ENCODE data around the gene NIT2.
"Not testable (repeated sequence)": the region's sequence is repeated elsewhere in the genome, so short reads cannot be mapped to it uniquely, and the experiment has no call there.

Gene NIT2

DNA sequence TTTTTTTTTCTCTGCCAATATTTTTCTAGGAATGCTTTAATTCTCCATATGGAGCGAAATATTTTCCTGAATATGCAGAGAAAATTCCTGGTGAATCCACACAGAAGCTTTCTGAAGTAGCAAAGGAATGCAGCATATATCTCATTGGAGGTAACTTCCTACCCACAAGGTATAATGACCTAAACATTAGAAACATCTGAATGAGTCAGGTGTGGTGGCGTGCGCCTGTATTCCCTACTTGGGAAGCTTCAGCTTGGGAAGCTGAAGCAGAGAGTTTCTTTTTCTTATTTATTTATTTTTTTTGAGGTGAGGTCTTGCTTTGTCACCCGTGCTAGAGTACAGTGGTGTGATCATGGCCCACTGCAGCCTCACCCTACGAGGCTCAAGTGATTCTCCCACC is 5.2 kb downstream of the NIT2 start:
- no peak for DNase-seq

DNA sequence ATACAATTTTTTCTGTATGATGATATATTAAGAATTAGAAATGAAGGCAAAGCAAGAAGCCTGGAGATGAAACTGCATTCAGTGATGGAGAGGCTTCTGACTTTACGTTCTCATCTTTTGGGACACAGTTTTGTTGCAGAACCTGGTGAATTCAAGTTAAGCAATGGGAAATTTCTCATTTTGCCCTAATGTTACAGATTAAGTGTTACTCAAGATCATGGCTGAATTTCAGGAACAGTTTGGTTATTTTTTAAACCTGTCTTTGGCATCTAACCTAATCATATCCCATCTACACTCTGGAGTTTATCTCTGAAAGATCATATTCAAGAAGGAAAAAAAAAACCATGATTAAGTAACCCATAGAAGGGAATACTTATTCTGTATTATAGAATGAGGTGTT is 6.0 kb downstream of the NIT2 start:
- DNase-seq, result no peak

DNA sequence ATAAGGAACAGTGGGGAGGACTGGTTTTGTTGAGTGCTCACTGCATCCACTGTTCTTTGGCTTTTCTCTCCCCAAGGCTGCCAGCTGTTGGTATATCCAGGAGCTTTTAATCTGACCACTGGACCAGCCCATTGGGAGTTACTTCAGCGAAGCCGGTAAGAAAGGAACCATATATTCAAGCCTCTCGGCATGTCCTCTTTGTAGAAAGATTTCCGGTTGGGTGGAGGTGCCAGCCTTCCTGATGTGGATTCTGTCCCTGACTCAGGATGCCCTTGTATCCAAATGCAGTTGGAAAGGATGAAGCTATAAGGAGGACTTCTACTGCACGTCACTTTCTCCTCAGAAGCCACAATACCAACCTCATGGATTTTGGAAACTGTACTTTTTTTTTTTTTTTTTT is 14.2 kb downstream of the NIT2 start:
- no peak for DNase-seq

DNA sequence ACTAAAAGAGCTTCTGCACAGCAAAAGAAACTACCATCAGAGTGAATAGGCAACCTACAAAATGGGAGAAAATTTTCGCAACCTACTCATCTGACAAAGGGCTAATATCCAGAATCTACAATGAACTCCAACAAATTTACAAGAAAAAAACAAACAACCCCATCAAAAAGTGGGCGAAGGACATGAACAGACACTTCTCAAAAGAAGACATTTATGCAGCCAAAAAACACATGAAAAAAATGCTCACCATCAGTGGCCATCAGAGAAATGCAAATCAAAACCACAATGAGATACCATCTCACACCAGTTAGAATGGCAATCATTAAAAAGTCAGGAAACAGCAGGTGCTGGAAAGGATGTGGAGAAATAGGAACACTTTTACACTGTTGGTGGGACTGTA is 17.2 kb downstream of the NIT2 start:
- DNase-seq, result not testable (repeated sequence)

DNA sequence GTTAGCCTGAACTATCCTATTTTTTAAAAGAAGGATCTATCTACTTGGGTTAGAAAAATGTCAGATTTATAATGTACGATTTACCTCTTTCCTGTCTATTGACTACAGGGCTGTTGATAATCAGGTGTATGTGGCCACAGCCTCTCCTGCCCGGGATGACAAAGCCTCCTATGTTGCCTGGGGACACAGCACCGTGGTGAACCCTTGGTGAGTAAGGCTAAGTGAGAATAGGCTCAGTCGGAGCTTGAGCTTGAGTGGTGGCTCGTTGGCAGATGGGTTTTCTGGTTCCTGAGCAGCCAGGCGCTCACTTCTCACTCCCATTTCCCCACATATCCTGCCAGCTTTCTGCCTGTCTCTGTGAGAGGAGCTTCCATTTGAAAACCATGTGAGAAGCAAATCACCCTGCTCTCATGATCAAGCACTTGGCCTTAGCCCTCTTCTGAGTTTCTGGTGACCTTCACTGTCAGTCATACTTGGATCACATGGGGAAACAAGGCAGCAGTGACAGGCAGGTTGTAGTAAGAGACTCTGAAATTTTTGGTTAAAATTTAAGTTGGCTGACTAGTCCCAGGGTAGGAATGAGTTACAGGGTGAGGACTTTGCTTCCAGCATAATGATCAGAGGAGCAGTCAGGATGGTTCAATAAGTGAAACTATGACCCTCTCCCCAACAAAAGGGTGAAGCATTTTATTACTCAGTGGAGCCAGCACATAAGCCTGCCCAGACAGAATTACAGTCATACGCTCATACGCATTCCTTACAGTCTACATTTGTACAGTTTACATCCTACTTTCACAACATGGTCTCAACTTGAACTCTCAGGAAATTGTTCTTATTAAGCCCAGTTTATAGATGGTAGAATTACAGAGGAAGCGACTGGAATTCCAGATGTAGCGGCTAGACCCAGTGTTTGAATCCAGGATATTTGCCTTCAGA is 18.0 kb downstream of the NIT2 start:
- DNase-seq, result no peak

DNA sequence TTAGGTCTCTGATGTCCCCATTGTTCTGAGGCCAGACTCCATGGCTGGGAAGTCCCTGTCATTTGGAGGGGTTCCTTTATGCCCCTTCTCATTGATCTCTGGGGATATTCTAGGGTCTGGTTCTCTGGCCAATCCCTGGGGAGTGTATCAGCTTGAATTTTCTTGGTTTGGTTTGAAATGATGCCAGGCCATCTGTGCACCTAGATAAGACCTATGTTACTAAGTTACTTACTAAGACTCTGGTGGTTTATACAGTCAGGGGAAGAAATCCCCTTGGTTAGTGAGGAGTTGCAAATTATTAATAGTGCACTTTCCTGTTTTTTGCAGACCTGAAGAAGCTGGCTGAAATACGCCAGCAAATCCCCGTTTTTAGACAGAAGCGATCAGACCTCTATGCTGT is 20.3 kb downstream of the NIT2 start:
- no peak for DNase-seq

DNA sequence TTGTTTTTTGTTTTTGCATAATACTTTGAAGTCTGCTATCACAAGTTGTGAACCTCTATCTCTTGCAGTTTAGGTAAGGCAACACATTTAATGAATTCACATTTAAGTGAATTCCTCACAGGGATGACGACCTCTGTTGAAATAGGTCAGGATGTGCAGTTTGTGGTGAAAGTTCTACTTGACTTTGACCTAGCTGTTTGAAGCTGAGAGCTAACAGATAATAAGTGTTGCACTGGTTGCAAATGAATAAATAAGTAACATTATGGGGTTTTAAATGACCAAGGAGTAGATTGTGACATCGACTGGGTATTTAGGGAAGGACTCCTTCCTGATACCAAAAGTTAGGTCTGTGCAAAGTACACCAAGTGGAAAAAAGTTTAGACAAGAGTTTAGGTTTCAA is 23.9 kb downstream of the NIT2 start:
- no peak for DNase-seq

DNA sequence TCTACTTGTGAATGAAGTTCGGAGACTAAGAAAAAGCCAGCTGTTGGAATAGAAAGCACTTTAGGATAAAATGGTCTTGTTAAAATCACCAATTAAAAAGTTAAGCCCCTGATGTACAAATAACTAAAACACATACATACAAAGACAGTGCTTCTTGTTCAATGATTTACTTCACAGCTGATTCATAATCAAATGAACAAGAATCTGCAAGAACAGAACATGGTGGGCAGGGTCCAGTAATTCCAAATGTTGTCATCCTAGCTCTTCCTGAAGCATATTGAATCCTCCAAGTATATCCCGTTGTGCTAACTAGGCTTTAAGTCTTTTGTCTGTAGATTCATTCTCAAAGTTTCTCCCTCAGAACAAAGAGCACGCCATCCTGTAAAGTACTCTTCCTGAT is 24.5 kb downstream of the NIT2 start:
- DNase-seq, result no peak

DNA sequence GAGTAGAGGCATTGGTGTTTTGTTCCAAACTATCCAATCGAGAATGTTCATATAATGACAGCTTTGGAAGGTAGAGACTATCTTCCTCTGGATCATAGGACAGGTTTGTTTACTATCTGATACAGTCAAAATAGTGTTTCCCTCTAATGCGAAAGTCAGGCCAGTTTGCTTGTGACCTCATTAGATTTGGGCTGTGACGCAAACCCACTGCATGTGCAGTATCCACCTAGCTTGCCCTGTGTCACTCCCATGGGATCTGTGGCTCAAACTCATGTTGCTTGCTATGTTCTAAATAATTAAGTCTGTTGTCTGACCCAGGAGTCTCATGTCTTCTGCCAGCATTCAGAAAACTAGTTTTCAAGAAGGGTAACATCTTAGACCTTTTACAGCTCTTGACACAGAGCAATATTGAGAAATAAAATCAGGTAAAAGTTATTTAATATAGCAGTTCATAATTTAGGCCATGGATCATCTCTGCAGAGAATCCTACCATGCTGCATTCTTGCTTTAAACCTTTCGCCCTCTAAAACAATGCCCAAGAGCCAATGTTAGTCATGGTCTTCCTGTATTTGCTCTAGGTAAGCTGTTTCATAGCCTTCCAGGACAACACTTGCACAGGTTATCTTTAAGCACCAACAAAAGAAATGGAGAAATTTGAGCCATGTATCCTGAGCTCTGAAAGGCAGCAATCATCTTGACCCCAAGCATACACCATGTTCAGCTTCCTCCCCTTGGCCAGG is 26.4 kb downstream of the NIT2 start:
- no peak for DNase-seq

DNA sequence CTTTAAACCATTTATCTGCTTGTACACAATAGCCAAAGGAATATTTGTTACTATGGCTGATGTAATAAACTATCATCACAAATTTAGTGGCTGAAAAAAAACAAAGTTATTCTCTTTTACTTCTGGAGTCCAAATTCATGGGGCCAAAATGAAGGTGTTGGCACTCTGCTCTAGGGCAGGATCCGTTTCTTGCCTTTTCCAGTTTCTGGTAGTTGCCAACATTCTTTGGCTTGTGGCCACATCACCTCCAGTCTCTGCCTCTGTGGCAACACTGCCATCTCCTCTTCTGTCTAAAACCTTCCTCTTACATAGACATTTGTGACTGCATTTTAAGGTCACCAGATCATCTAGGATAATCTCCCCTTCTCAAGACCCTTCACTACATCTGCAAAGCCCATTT is 27.3 kb downstream of the NIT2 start:
- no peak for DNase-seq

DNA sequence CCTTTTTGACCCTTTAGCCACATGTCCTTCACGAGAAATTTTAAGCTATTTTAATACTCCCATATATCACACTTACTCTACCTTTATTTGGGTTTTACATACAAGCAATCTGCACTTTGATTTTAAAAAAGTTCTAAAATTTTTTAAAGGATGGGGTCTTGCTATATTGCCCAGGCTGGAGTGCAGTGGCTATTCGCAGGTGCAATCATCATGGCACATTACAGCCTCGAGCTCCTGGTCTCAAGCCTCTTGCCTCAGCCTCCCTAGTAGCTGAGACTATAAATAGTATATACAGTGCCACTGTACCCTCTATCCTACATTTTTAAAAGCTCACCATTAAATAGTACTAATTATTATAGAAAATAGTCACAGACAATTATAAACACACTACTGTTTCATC is 29.9 kb downstream of the NIT2 start:
- DNase-seq, result no peak

DNA sequence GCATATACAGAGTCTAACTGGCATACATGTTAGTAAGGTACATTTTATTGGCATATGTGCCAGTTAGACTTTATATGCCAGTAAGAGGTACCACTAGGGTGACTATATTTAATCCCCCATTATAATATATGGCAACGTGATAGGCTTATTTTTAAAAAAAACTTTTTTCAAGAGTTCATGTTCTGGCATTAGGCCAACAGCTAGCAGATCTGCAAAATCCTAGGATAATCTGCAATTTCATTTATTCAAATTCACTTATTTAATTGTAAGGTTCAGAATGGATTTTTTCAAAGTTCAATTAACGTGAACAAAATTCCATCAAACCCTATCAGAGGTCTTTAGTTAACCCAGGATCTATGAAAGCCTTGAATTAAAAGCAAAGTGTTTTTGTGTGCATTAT is 31.9 kb downstream of the NIT2 start:
- DNase-seq, result no peak

DNA sequence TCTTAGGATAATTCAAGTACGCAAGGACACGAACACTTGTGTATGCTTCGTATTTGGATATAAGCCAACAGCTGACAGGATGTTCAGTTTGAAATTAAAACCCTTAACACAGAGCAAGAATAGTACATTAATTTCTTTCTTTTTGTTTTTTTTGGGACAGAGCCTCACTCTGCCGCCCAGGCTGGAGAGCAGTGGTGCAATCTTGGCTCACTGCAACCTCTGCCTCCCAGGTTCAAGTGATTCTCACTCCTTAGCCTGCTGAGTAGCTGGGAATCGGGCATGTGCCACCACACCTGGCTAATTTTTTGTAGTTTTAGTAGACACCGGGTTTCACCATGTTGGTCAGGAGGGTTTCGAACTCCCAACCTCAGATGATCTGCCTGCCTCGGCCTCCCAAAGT is 33.9 kb downstream of the NIT2 start:
- no peak for DNase-seq

DNA sequence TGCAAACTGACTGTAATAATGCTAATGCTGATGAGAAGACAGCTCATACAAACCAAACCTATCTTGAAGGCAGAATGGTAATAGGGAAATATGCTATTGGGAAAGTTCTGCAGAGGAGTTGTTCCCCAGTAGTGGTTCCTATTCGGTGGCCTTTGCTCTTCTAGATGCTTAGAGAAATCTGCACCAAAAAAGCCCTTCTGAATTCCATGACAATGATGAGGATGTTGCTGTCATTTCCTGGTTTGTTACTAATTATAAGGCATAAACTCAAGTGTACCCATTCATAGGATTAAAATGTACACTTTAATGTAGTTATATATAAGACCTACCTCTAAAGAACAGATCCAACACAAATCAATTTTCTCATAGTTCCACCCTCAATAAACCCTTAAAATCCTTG is 36.2 kb downstream of the NIT2 start:
- no peak for DNase-seq

DNA sequence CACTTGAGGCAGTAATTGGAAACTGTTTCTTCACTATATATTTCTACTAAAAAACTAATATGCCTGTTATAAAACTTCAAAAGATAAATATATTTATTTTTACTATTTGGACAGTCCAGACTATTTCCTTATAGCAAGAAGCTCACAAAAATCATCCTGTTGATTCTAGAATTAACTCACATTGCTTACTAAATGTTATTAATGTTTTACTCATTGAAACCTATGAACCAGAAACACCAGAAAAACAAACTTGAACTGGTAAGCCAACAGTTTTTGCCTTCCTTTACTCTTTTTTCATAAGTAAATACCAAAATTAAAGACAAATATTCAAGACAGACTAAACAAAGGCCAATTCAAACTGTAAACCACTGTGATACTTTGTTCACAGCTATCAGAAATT is 40.0 kb downstream of the NIT2 start:
- DNase-seq, result no peak

DNA sequence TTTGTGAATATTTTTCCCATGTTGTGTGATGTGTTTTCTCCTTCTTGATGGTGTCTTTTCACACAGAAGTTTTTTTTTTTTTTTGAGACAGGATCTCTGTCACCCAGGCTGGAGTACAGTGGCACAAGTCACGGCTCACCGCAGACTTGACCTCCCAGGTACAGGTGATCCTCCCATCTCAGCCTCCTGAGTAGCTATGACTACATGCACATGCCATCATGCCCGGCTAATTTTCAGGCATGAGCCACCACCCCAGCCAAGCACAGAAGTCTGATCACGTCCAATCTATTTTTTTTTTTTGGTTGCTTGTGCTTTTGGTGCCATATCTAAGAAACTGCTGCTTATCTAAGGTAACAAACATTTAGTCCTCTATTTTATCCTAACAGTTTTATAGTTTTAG is 41.7 kb downstream of the NIT2 start:
- no peak for DNase-seq

DNA sequence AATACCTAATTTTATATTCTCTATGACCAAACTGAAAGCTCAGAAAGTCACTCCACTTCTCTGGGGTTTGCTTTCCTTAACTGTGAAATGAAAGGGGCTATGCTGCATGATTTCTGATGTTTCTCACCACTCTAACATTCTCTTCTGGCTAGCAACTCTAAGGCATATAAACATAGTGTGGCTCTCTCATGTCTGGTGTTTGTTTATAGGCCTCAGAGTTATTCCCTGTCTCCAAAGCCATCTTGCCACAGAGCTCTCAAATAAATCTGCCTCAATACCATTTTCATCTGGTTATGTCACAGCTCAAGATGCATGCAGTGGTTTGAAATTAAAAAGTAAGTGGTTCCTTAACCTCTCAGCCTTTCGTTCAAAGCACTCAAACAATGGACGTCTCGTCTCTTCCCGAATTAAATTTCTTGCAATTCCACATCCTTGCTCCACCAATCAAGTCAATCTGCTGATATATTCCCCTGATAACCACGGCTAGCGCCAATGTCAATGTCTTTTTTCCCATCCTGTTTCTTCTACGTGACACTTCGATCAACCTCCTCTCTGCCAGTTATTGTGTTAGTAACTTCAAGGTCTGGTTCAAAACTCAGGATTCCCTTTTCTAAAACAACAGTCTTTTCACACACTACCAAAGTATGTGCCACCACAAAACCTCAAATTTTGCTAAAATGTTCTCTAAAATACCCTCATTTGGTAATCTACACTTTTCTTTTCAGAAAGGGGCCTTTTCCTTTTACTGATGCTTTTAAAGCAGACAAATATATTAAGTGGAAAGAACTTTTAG is 50.4 kb downstream of the NIT2 start:
- DNase-seq, result no peak

DNA sequence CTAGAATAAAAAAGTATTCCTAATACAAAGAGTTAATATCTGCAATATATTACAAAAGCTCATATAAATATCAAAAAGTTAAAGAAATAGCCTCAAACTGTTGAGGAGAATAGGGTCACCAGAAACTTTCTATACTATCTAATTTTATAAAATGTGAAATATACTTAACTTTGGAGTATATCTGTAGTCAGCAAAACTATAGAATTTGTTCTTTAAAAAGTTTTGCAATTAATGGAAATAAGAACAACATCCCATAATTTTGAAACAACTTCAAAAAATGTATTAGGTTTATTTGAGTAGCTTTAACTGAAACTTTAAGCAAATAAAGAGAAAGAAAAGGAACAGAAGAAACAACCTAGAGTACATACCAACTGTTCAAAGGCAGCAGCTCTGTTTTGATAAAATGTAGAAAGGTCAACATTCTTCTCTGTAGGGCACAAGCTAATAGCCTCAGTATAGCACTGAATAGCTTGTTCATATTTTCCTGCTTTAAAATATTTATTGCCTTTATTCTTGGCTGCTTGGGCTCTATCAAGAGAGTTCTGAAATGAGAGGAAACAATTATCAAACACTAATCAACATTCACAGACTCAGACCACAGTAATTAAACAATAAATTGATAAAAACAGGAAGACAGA is 52.0 kb downstream of the NIT2 start:
- no peak for DNase-seq

DNA sequence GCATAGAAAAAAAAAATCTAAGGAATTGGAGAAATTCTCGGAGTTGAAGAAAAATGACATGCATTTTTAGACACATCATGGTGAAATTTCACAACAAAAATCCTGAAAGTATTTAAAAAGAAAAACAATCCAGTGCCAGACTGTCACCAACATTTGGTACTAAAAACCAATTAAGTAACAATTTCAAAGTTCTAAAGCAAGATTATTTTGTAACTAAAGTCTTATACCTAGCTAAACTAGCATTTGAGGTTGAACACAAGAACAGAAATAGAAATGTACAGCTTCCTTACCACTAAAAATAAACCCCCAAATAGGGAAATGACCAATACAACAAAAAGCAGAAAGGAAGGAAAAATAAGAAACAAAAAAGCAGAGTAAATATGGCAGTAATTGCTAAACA is 54.5 kb downstream of the NIT2 start:
- DNase-seq, result no peak

DNA sequence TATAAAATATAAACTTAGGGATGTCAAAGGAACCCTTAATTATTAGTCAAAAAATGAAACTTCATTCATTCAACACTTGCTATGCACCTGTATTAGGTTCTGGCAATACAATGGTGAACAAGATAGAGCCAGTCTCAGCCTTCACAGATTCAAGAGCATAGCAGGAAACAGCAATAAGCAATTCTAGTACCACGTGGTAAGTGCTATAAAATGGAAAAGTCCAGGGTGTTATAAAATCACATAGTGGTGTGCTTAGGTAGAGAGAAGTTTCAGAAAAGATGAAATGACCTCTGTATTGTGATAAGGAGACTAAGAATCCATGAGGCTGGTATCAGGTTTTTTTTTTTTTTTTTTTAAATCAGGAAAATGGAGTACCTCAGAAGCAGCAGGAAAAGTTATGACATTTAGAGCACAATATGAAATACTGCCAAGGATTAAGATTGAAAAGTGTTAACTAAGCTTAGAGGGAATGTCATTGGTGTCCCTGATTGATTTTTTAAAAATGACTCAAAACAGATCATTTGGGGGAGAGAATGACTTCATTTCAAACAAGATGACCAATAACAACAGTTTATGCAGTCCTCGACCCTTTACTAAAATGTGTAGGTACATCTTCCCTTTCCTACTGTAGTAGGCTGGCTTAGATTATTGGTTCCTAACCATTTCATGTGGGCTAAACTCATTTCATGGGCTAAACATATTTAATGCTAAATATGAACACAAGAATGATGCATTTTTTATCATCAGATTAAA is 61.3 kb downstream of the NIT2 start:
- DNase-seq, result no peak

DNA sequence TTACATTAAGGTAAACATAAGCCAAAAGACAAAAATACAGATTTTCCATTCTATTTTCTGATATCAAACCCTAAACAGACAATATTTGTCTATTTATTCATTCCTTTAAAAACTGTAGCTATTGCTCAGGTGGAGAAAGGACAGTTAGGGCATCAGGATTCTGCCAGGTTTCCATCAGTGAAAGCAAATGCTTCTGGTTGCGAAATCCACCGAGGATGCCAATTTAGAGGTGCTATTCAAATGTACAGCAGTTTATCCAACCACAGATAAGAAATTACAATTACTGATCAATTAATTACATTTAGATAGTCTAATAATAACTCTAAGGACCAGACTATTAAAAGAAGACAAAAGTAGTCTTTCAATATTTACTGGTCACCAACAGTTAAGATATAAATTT is 62.4 kb downstream of the NIT2 start:
- no peak for DNase-seq

DNA sequence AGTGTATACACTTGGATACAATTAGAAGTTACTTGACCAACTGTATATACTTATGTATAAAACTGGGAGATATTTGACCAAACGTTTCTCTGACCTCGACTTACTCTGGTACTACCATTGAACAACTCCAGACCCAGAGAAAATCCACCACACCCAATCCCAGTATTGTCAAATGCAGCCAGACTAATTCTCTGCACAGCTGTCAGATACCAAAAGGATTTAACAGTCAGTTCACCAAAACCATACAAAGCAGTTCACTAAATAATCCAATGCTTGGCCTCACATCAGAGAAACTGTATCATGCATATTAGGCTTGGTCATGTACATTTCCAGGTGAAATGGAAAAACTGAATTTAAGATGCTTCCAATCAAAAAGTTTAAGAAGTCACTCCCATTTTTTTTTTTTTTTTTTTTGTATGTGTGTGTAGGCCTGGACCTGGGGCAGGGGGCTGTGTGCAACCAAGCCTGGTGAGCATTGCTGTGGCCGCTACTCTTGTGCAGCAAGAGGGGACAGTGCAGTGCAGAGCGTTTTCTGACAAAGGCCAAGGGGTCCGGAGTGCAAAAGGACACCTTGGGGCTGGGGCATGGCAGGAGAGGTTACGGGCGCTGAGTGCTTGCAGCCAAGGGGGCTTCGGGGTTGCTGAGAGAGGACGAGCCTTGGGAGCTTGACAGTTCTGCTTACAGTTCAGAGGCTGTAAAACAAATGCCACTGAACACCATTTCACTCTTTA is 64.9 kb downstream of the NIT2 start:
- no peak for DNase-seq
